Gastrocnemius medialis (tissue), 4 donors: ENCODE data around the gene PRSS2.

Experiments
- CTCF ChIP-seq, 5 experiments: fragments of 450-650 bp in 3 of 5; fragments of 200-600 bp in 2 of 5; sonication (generic) in 2 of 5; IDR thresholded peaks in 4 of 5; conservative IDR thresholded peaks in 1 of 5; 1 replicate in 4 of 5; 2 replicates in 1 of 5; pipeline ENCODE4 v1.5.1; 2016 to 2019; ENCODE audit warnings: antibody characterized with exemption in 5 of 5, mild to moderate bottlenecking in 3 of 5, moderate library complexity in 3 of 5
- POLR2A ChIP-seq, 2 donors: fragments of 450-650 bp; IDR thresholded peaks; one replicate each; pipeline ENCODE4 v1.6.1; 2017; ENCODE audit warnings: antibody characterized with exemption in 2 of 2, mild to moderate bottlenecking in 2 of 2, moderate library complexity in 2 of 2

- TF ChIP-seq CTCF (IDR thresholded peaks at IDR 0.05 in 4 of 5, conservative IDR thresholded peaks at IDR 0.05 in 1 of 5) (no peak), POLR2A (IDR thresholded peaks at IDR 0.05) (no peak)
Observed at GRCh38 chr7:142776206-142776844, 5.6 kb downstream of the PRSS2 start.
